Activated B cell treated with CpG ODN at 0.5 μM for 24 hours (primary cell): ENCODE results near the gene NCKAP1. TPM values are rescaled to one million over a fixed set of nuclear protein-coding genes. Genes with fewer than 3 reads are reported as not detected.
"Not testable (repeated sequence)": the region's sequence is repeated elsewhere in the genome, so short reads cannot be mapped to it uniquely, and the experiment has no call there.

ENCODE experiments used
- ATAC-seq: fragments of 200-7000 bp; cut with Tn5 transposase; one replicate; pipeline ENCODE4 v1.10.0; 2021; ENCODE audit warnings: low read depth, mild to moderate bottlenecking, moderate library complexity
- CTCF ChIA-PET: fragments of 350-600 bp; sonication (Branson Sonifier 250); formaldehyde crosslinking; loops from one replicate; lab custom pipeline; 2021; ENCODE audit warnings: antibody characterized with exemption; lab: Charles Lee
- POLR2A ChIA-PET: fragments of 350-600 bp; sonication (Branson Sonifier 250); formaldehyde crosslinking; loops from one replicate; lab custom pipeline; 2021; ENCODE audit warnings: antibody characterized with exemption; lab: Charles Lee
- DNase-seq: peaks from one replicate; pipeline ENCODE4 v3.0.0; 2022
- H3K27ac Mint-ChIP-seq: one replicate; pipeline ENCODE4 v1.8.0; 2020; ENCODE audit warnings: mixed read lengths
- H3K27me3 Mint-ChIP-seq: one replicate; pipeline ENCODE4 v1.8.0; 2021; ENCODE audit warnings: mixed read lengths
- H3K36me3 Mint-ChIP-seq: one replicate; pipeline ENCODE4 v1.8.0; 2021; ENCODE audit warnings: low read depth, mixed read lengths
- H3K4me1 Mint-ChIP-seq: one replicate; pipeline ENCODE4 v1.8.0; 2021; ENCODE audit warnings: mixed read lengths
- H3K4me3 Mint-ChIP-seq: one replicate; pipeline ENCODE4 v1.8.0; 2020; ENCODE audit warnings: mild to moderate bottlenecking, mixed read lengths
- H3K9me3 Mint-ChIP-seq: one replicate; pipeline ENCODE4 v1.8.0; 2020; ENCODE audit warnings: mixed read lengths
- CTCF ChIP-seq: fragments of 200-600 bp; IDR thresholded peaks from one replicate; pipeline ENCODE4 v1.8.0; 2022; ENCODE audit warnings: antibody characterized with exemption, mild to moderate bottlenecking
- intact Hi-C: fragments of 100-400 bp; cut with micrococcal nuclease; formaldehyde crosslinking; loops from one replicate; pipeline ENCODE4 v1.15.1; 2024
- total RNA-seq: library from RNA; stranded (reverse); gene quantifications from 2 replicates; pipeline ENCODE4 v1.2.3, GENCODE V29; 2022

NCKAP1 gene
- total RNA-seq, 1 donor from 2014 or later, result not detected

GRCh38 chr2:182971820-182972547, 66.3 kb downstream of the NCKAP1 start:
- CTCF ChIA-PET, result no interaction called here
- no peaks in the 10 kb centered on the region for H3K4me1 Mint-ChIP-seq
- no peak for TF ChIP-seq CTCF

GRCh38 chr2:182970486-182970885, 67.8 kb downstream of the NCKAP1 start:
- ATAC-seq, result no peak
- Mint-ChIP-seq H3K27me3 (peaks cover 9% of the 10 kb centered on the region), H3K9me3 (no peaks in the 10 kb centered on the region), H3K27ac (no peak overlapping the region), H3K4me1 (no peaks in the 10 kb centered on the region), H3K4me3 (no peak overlapping the region), H3K36me3 (no peaks in the 10 kb centered on the region)
- no peak for DNase-seq
- intact Hi-C loops, result no loop called here
- TF ChIP-seq CTCF, result no peak
- ChIA-PET CTCF (no interaction called here), POLR2A (no interaction called here)

More at GRCh38 chr2:182971820-182972547, 66.3 kb downstream of the NCKAP1 start:
- no peak for ATAC-seq
- H3K9me3 Mint-ChIP-seq, result no peaks in the 10 kb centered on the region
- H3K27ac Mint-ChIP-seq, result no peak overlapping the region
- peaks cover 9% of the 10 kb centered on the region for H3K27me3 Mint-ChIP-seq
- DNase-seq, result no peak
- no peaks in the 10 kb centered on the region for H3K36me3 Mint-ChIP-seq
- intact Hi-C loops, result no loop called here
- no peak overlapping the region for H3K4me3 Mint-ChIP-seq
- POLR2A ChIA-PET, result no interaction called here

DNA sequence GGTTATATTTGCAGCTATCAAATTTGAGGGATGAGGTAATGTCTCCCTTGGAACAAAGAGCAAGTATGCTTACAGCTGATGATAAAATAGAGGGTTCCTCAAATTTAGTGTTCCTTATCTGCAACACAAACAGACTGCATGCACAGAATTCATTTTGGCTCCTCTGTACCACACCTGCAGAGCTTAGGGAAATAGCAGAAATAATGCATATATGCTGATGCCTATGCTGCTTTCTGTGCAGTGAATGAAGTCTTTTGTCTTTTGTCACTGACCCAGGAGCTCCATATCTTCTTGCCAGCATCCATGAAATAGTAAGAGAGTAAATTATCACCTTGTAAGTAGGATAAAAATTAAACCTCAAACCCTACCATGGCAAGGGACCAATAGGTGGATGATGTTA, 69.8 kb downstream of the NCKAP1 start:
- H3K36me3 Mint-ChIP-seq, result no peaks in the 10 kb centered on the region
- no peak for TF ChIP-seq CTCF
- H3K4me3 Mint-ChIP-seq, result no peak overlapping the region
- H3K9me3 Mint-ChIP-seq, result no peaks in the 10 kb centered on the region
- intact Hi-C loops, result no loop called here
- no peak for ATAC-seq
- no peak for DNase-seq
- H3K4me1 Mint-ChIP-seq, result no peaks in the 10 kb centered on the region
- CTCF ChIA-PET, result interaction anchor here (1.4 kb wide), 1 partner anchor 11 kb away, joined by 5 read pairs; no protein-coding TSS in a partner anchor
- H3K27ac Mint-ChIP-seq, result no peak overlapping the region
- peaks cover 9% of the 10 kb centered on the region for H3K27me3 Mint-ChIP-seq
- POLR2A ChIA-PET, result no interaction called here

GRCh38 chr2:182966356-182966755, 71.9 kb downstream of the NCKAP1 start:
- CTCF ChIA-PET, H3K27me3 Mint-ChIP-seq, POLR2A ChIA-PET, intact Hi-C loops, H3K9me3 Mint-ChIP-seq, H3K36me3 Mint-ChIP-seq, DNase-seq, H3K4me1 Mint-ChIP-seq, ATAC-seq, H3K4me3 Mint-ChIP-seq, H3K27ac Mint-ChIP-seq: not testable (repeated sequence)

- CTCF ChIA-PET, result no interaction called here
Observed at GRCh38 chr2:182962641-182963040, 75.6 kb downstream of the NCKAP1 start.

GRCh38 chr2:182960869-182961268, 77.4 kb downstream of the NCKAP1 start:
- CTCF ChIA-PET, H3K27ac Mint-ChIP-seq: not testable (repeated sequence)

More at GRCh38 chr2:182962641-182963040, 75.6 kb downstream of the NCKAP1 start:
- H3K27ac Mint-ChIP-seq, result no peak overlapping the region
- peaks cover 6% of the 10 kb centered on the region for H3K27me3 Mint-ChIP-seq
- no peaks in the 10 kb centered on the region for H3K36me3 Mint-ChIP-seq
- intact Hi-C loops, result no loop called here
- no peaks in the 10 kb centered on the region for H3K4me1 Mint-ChIP-seq
- POLR2A ChIA-PET, result no interaction called here
- no peaks in the 10 kb centered on the region for H3K9me3 Mint-ChIP-seq
- no peak for TF ChIP-seq CTCF
- DNase-seq (no peak), ATAC-seq (no peak)
- H3K4me3 Mint-ChIP-seq, result no peak overlapping the region

More at GRCh38 chr2:182960869-182961268, 77.4 kb downstream of the NCKAP1 start:
- ATAC-seq, H3K9me3 Mint-ChIP-seq, H3K36me3 Mint-ChIP-seq, DNase-seq, H3K27me3 Mint-ChIP-seq, intact Hi-C loops, POLR2A ChIA-PET, H3K4me3 Mint-ChIP-seq, H3K4me1 Mint-ChIP-seq: not testable (repeated sequence)
